H1 (cell line): Measurements from ENCODE around the gene DCUN1D3. TPM values are rescaled to one million over a fixed set of nuclear protein-coding genes. Genes with fewer than 3 reads are reported as not detected.

Experiments used
- CTCF ChIA-PET: fragments of 300-600 bp; sonication (Branson Sonifier 250); formaldehyde crosslinking; loops from one replicate; lab custom pipeline; 2021; ENCODE audit not compliant: partially characterized antibody; lab: Charles Lee
- POLR2A ChIA-PET: fragments of 300-600 bp; sonication (Branson Sonifier 250); formaldehyde crosslinking; loops from one replicate; lab custom pipeline; 2021; ENCODE audit warnings: inconsistent platforms; ENCODE audit not compliant: partially characterized antibody; lab: Charles Lee
- DNase-seq, 2 experiments: peaks; one replicate each; pipeline versions ENCODE4 v3.0.0 to v3.0.0-alpha.2; 2010 to 2022; ENCODE audit warnings: low spot score in 2 of 2, low read depth in 1 of 2, mixed read lengths in 1 of 2
- FAIRE-seq: peaks from 2 replicates; lab custom pipeline; 2011; peaks lifted over from hg19 to GRCh38; lab: Jason Lieb, UNC
- H2AFZ ChIP-seq: 2 replicates; pipeline ENCODE4 v1.8.1; 2012; ENCODE audit warnings: low read length, inconsistent platforms
- H2AK5ac ChIP-seq: 2 replicates; pipeline ENCODE4 v1.6.1; 2013; ENCODE audit warnings: low read depth, low read length
- H2BK120ac ChIP-seq: replicated peaks from 2 replicates; pipeline ENCODE3; 2013; ENCODE audit warnings: low read depth, low read length, inconsistent platforms
- H2BK12ac ChIP-seq: 2 replicates; pipeline ENCODE4 v1.6.1; 2013; ENCODE audit warnings: low read depth, low read length
- H2BK15ac ChIP-seq: 2 replicates; pipeline ENCODE4 v1.6.1; 2013; ENCODE audit warnings: low read length
- H2BK20ac ChIP-seq: 2 replicates; pipeline ENCODE4 v1.6.1; 2013; ENCODE audit warnings: low read length
- H2BK5ac ChIP-seq: 2 replicates; pipeline ENCODE4 v1.6.1; 2013; ENCODE audit warnings: low read depth, low read length
- H3K14ac ChIP-seq: 2 replicates; pipeline ENCODE4 v1.6.1; 2013; ENCODE audit warnings: inconsistent platforms; ENCODE audit not compliant: insufficient read length
- H3K18ac ChIP-seq: 2 replicates; pipeline ENCODE4 v1.6.1; 2013; ENCODE audit warnings: low read length; ENCODE audit errors: extremely low read depth
- H3K23ac ChIP-seq: 2 replicates; pipeline ENCODE4 v1.6.1; 2013; ENCODE audit warnings: inconsistent platforms; ENCODE audit not compliant: insufficient read length
- H3K23me2 ChIP-seq: 2 replicates; pipeline ENCODE4 v1.6.1; 2013; ENCODE audit warnings: low read depth, low read length
- H3K27ac ChIP-seq: 2 replicates; pipeline ENCODE4 v1.6.1; 2011; ENCODE audit warnings: low read depth, low read length, inconsistent platforms
- H3K27me3 ChIP-seq, 4 experiments: replicated peaks in 1 of 4; 1 replicate in 1 of 4; 2 replicates in 3 of 4; pipeline versions ENCODE4 v1.6.1 to v1.8.1; 2011 to 2013; ENCODE audit warnings: low read length in 3 of 4, mild to moderate bottlenecking in 3 of 4, inconsistent platforms in 2 of 4, mixed read lengths in 2 of 4, moderate library complexity in 1 of 4; ENCODE audit not compliant: control insufficient read depth in 3 of 4, insufficient read depth in 3 of 4; ENCODE audit errors: extremely low read depth in 1 of 4
- H3K36me3 ChIP-seq, 4 experiments: 2 replicates each; pipeline versions ENCODE4 v1.6.1 to v1.8.1; 2011 to 2013; ENCODE audit warnings: mild to moderate bottlenecking in 4 of 4, low read length in 3 of 4, moderate library complexity in 2 of 4, control low read depth in 1 of 4, inconsistent platforms in 1 of 4; ENCODE audit not compliant: insufficient read depth in 4 of 4, control insufficient read depth in 2 of 4
- H3K4ac ChIP-seq: replicated peaks from 2 replicates; pipeline ENCODE3; 2013; ENCODE audit warnings: low read length, low read depth, mixed read lengths, inconsistent platforms; ENCODE audit not compliant: insufficient read length
- H3K4me1 ChIP-seq, 4 experiments: replicated peaks in 1 of 4; 1 replicate in 1 of 4; 2 replicates in 3 of 4; pipeline versions ENCODE4 v1.6.1 to v1.8.1; 2011 to 2013; ENCODE audit warnings: low read length in 3 of 4, inconsistent platforms in 2 of 4, mixed read lengths in 1 of 4; ENCODE audit not compliant: insufficient read depth in 4 of 4, control insufficient read depth in 3 of 4
- H3K4me2 ChIP-seq, 2 experiments: 2 replicates each; pipeline versions ENCODE4 v1.6.1 to v1.8.1; 2011 to 2013; ENCODE audit warnings: low read depth in 2 of 2, low read length in 2 of 2, control low read depth in 1 of 2, inconsistent platforms in 1 of 2, mild to moderate bottlenecking in 1 of 2; ENCODE audit not compliant: insufficient read depth in 1 of 2
- H3K4me3 ChIP-seq, 4 experiments: fragments of 200-600, 300-600 bp in 1 of 4; sonication (generic), shearing (Covaris generic), sonication (Bioruptor Twin) in 1 of 4; 2 replicates each; pipeline versions ENCODE4 v1.5.1 to v1.8.1; 2011 to 2016; ENCODE audit warnings: low read length in 4 of 4, low read depth in 3 of 4, control low read depth in 2 of 4, inconsistent platforms in 2 of 4, mild to moderate bottlenecking in 2 of 4, mixed read lengths in 1 of 4, moderate library complexity in 1 of 4; ENCODE audit not compliant: insufficient read depth in 2 of 4; ENCODE audit errors: extremely low read depth in 1 of 4
- H3K56ac ChIP-seq: replicated peaks from 2 replicates; pipeline ENCODE3; 2013; ENCODE audit warnings: low read depth, mild to moderate bottlenecking, mixed read lengths, low read length, inconsistent platforms; ENCODE audit not compliant: insufficient read length
- H3K79me1 ChIP-seq: 2 replicates; pipeline ENCODE4 v1.6.1; 2013; ENCODE audit warnings: low read depth, low read length, control low read depth
- H3K79me2 ChIP-seq, 2 experiments: 2 replicates each; pipeline versions ENCODE4 v1.6.1 to v1.8.1; 2012 to 2013; ENCODE audit warnings: low read length in 2 of 2, mild to moderate bottlenecking in 2 of 2, inconsistent platforms in 1 of 2; ENCODE audit not compliant: insufficient read depth in 2 of 2, control insufficient read depth in 1 of 2
- H3K9ac ChIP-seq, 4 experiments: replicated peaks in 1 of 4; 1 replicate in 1 of 4; 2 replicates in 3 of 4; pipeline versions ENCODE4 v1.6.1 to v1.8.1; 2011 to 2013; ENCODE audit warnings: low read depth in 3 of 4, low read length in 3 of 4, control low read depth in 2 of 4, mild to moderate bottlenecking in 2 of 4, moderate library complexity in 2 of 4, inconsistent platforms in 1 of 4; ENCODE audit errors: extremely low read depth in 1 of 4
- H3K9me3 ChIP-seq, 2 experiments: 2 replicates each; pipeline versions ENCODE4 v1.6.1 to v1.8.1; 2012 to 2013; ENCODE audit warnings: mild to moderate bottlenecking in 2 of 2, moderate library complexity in 2 of 2, control low read depth in 1 of 2, inconsistent platforms in 1 of 2, low read depth in 1 of 2, low read length in 1 of 2, mixed read lengths in 1 of 2; ENCODE audit not compliant: insufficient read depth in 2 of 2
- H4K20me1 ChIP-seq, 2 experiments: replicated peaks in 1 of 2; 2 replicates each; pipeline versions ENCODE3 to v1.8.1; 2011 to 2013; ENCODE audit warnings: inconsistent platforms in 2 of 2, low read length in 2 of 2, mild to moderate bottlenecking in 1 of 2; ENCODE audit not compliant: insufficient read depth in 2 of 2, control insufficient read depth in 1 of 2
- H4K5ac ChIP-seq: 2 replicates; pipeline ENCODE4 v1.6.1; 2013; ENCODE audit warnings: low read length, low read depth, mixed read lengths, inconsistent platforms; ENCODE audit not compliant: insufficient read length
- H4K8ac ChIP-seq: 2 replicates; pipeline ENCODE4 v1.8.0; 2013; ENCODE audit warnings: mild to moderate bottlenecking, moderate library complexity, low read length, inconsistent platforms; ENCODE audit not compliant: insufficient read depth; ENCODE audit errors: extremely low read depth
- H4K91ac ChIP-seq: replicated peaks from 2 replicates; pipeline ENCODE3; 2013; ENCODE audit warnings: low read length, mixed read lengths, inconsistent platforms; ENCODE audit not compliant: insufficient read length
- CHD1 ChIP-seq: IDR thresholded peaks from 2 replicates; pipeline ENCODE4 v1.6.1; 2012; ENCODE audit warnings: low read depth, low read length, improper control_type of control experiment
- CREB1 ChIP-seq: IDR thresholded peaks from 2 replicates; pipeline ENCODE4 v1.6.1; 2012; ENCODE audit warnings: inconsistent platforms
- EZH2 ChIP-seq: fragments of 200-600 bp; sonication (generic); IDR thresholded peaks from 2 replicates; pipeline ENCODE4 v1.7.1; 2012; ENCODE audit warnings: low read depth, mild to moderate bottlenecking, moderate library complexity, low read length, inconsistent platforms; ENCODE audit not compliant: severe bottlenecking
- PHF8 ChIP-seq: fragments of 200-600 bp; sonication (generic); conservative IDR thresholded peaks from 2 replicates; pipeline ENCODE4 v1.7.1; 2012; ENCODE audit warnings: low read depth, mild to moderate bottlenecking, inconsistent platforms, low read length, moderate library complexity
- RNF2 ChIP-seq: fragments of 200-900, 300-1000 bp; sonication (generic); IDR thresholded peaks from 2 replicates; pipeline ENCODE4 v1.7.1; 2016; ENCODE audit warnings: borderline replicate concordance, low read depth, mild to moderate bottlenecking, antibody characterized with exemption, low read length; ENCODE audit not compliant: poor library complexity, severe bottlenecking; ENCODE audit errors: missing control alignments
- RXRA ChIP-seq: IDR thresholded peaks from 2 replicates; pipeline ENCODE4 v1.6.1; 2011; ENCODE audit warnings: low read depth, mild to moderate bottlenecking, low read length, moderate library complexity; ENCODE audit not compliant: insufficient read depth
- SIX5 ChIP-seq: IDR thresholded peaks from 2 replicates; pipeline ENCODE4 v1.6.1; 2011; ENCODE audit warnings: mild to moderate bottlenecking, low read depth, low read length
- SRF ChIP-seq: IDR thresholded peaks from 2 replicates; pipeline ENCODE4 v1.6.1; 2011; ENCODE audit warnings: mild to moderate bottlenecking, low read depth, low read length, moderate library complexity
- SUZ12 ChIP-seq: fragments of 200-600 bp; sonication (generic); IDR thresholded peaks from 2 replicates; pipeline ENCODE4 v1.6.1; 2012; ENCODE audit warnings: mild to moderate bottlenecking, inconsistent platforms, low read length, moderate library complexity, mixed read lengths
- TAF7 ChIP-seq: optimal IDR thresholded peaks from 2 replicates; pipeline ENCODE3; 2011; ENCODE audit warnings: low read depth, mild to moderate bottlenecking, inconsistent platforms, low read length, moderate library complexity, borderline replicate concordance
- TCF12 ChIP-seq: IDR thresholded peaks from 2 replicates; pipeline ENCODE4 v1.6.1; 2011; ENCODE audit warnings: low read depth, mild to moderate bottlenecking, low read length
- TEAD4 ChIP-seq: IDR thresholded peaks from 2 replicates; pipeline ENCODE4 v1.6.1; 2012; ENCODE audit warnings: low read depth, low read length, inconsistent platforms, mixed read lengths
- YY1 ChIP-seq: IDR thresholded peaks from 2 replicates; pipeline ENCODE4 v1.6.1; 2011; ENCODE audit warnings: low read depth, mild to moderate bottlenecking, low read length
- WGBS, 2 experiments: shearing (Covaris generic) in 1 of 2; methylation state at CpG; one replicate each; pipeline versions ENCODE4 v1.1.6 to v1.1.7; 2013 to 2015; ENCODE audit warnings: low lambda C conversion rate in 2 of 2, mixed read lengths in 2 of 2, inconsistent platforms in 1 of 2, low coverage in 1 of 2, missing lambda C conversion rate in 1 of 2; ENCODE audit not compliant: insufficient replicate concordance in 2 of 2, insufficient coverage in 1 of 2, insufficient read length in 1 of 2; ENCODE audit errors: extremely low coverage in 1 of 2, missing lambda C conversion rate in 1 of 2; 5-methylcytosine and 5-hydroxymethylcytosine counted together
- polyA plus RNA-seq, 7 experiments: library from polyadenylated mRNA; depleted of rRNA in 3 of 7; stranded (reverse) in 5 of 7; unstranded in 2 of 7; fragments of >200 nt in 5 of 7; fragments of 200-250 nt in 2 of 7; gene quantifications; 1 replicate in 5 of 7; 2 replicates in 1 of 7; 4 replicates in 1 of 7; pipeline versions ENCODE4 v1.2.1 to v1.2.3, GENCODE V29; 2011 to 2013; ENCODE audit warnings: missing spikeins in 2 of 7, mixed read lengths in 2 of 7
- total RNA-seq: library from RNA; stranded (reverse); fragmentation: NEBNext Ultra II Directional; extraction: Animal tissue kit (Norgen Biotek cat#: 25700); gene quantifications from 2 replicates; pipeline ENCODE4 v1.2.1, GENCODE V29; 2021

The DCUN1D3 gene
- total and polyA plus RNA-seq, 2 of the 8 experiments (the other 6 are each of a cell fraction or from before 2014, with no cell fraction given) = 3.5 to 18.2 TPM

DNA sequence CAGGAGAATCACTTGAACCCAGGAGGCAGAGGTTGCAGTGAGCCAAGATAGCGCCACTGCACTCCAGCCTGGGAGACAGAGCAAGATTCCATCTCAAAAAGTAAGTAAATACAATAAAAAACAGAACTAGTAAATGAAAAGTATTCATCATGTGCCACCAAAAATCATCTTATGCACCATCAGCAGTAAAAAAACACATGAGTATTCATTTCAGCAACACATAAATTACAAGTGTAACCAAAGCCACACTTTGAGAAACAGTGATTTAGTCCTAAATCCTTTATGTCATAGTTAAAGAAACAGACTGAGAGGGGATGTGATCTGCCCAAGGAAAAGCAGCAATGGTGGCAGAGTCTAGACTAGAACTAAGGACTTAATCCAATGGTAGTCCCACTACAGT, 13.0 kb downstream of the DCUN1D3 start:
- Histone ChIP-seq H4K5ac (no peak overlapping the region), H3K27me3 (no peaks in the 10 kb centered on the region), H3K4ac (no peak overlapping the region), H3K9ac (no peak overlapping the region)
- DNase-seq = no peak
- ChIA-PET CTCF (interaction anchor here (1.0 to 1.2 kb wide), 2 partner anchors 24 to 37 kb away, joined by 3 read pairs; no protein-coding TSS in a partner anchor), POLR2A (interaction anchor here (1.8 kb wide), 1 partner anchor 19 kb away, joined by 4 read pairs; no protein-coding TSS in a partner anchor)
- TF ChIP-seq TAF7 = no peak
- TF ChIP-seq CHD1 = no peak
- TF ChIP-seq PHF8 = no peak
- no peak for TF ChIP-seq RNF2
- TF ChIP-seq SUZ12 = no peak
- TF ChIP-seq CREB1 = no peak
- TF ChIP-seq YY1 = no peak
- TF ChIP-seq TCF12 = no peak
- no peak for TF ChIP-seq EZH2
- no peak for TF ChIP-seq RXRA
- no peak for TF ChIP-seq SRF
- no peak for TF ChIP-seq TEAD4
- no peak for TF ChIP-seq SIX5
- TF ChIP-seq, all 59 proteins: peak for 0
- H4K20me1 ChIP-seq = no peaks in the 10 kb centered on the region
- no peak overlapping the region for H3K4me3 ChIP-seq
- no peak overlapping the region for H3K4me2 ChIP-seq
- H2BK120ac ChIP-seq = no peak overlapping the region
- H3K79me1 ChIP-seq = peaks cover 10% of the 10 kb centered on the region; the same call in 1 of the 2 replicates
- no peak overlapping the region for H2BK15ac ChIP-seq
- no peak for FAIRE-seq
- no peaks in the 10 kb centered on the region for H3K9me3 ChIP-seq
- H2BK20ac ChIP-seq = no peak overlapping the region
- H3K23me2 ChIP-seq = no peaks in the 10 kb centered on the region
- H3K18ac ChIP-seq = no peak overlapping the region
- 100% methylated on average over 1 of the region's 1 CpG; no CpG with 5 or more reads in 1 of the 2 experiments for WGBS, 2 experiments
- H2BK5ac ChIP-seq = no peak overlapping the region
- H4K8ac ChIP-seq = no peak overlapping the region
- peaks cover 0 to 12% (median 6%) of the 10 kb centered on the region in 4 experiments; a peak in 4 of 7 replicates for H3K4me1 ChIP-seq
- H3K79me2 ChIP-seq = peaks cover 2 to 75% of the 10 kb centered on the region in 2 experiments; a peak in 2 of 4 replicates
- H3K36me3 ChIP-seq = no peaks in the 10 kb centered on the region
- H2AK5ac ChIP-seq = no peak overlapping the region
- H3K23ac ChIP-seq = no peak overlapping the region
- no peak overlapping the region for H4K91ac ChIP-seq
- no peak overlapping the region for H3K14ac ChIP-seq
- H2AFZ ChIP-seq = no peak overlapping the region
- H3K56ac ChIP-seq = no peak overlapping the region
- H2BK12ac ChIP-seq = no peak overlapping the region
- H3K27ac ChIP-seq = no peak overlapping the region
